Testis (tissue), 3 donors: ENCODE measurements around the gene VWA1. TPM values are rescaled to one million over a fixed set of nuclear protein-coding genes. Genes with fewer than 3 reads are reported as not detected.

Experiments used
- DNase-seq: peaks from one replicate; pipeline ENCODE4 v3.0.0-alpha.2; 2019
- H3K27ac ChIP-seq, 2 donors: fragments of 200-600 bp; sonication (generic); one replicate each; pipeline ENCODE4 v1.5.1; 2019
- H3K27me3 ChIP-seq: fragments of 200-600 bp; sonication (generic); one replicate; pipeline ENCODE4 v1.5.1; 2019
- H3K36me3 ChIP-seq: fragments of 200-600 bp; sonication (generic); one replicate; pipeline ENCODE4 v1.5.1; 2017; ENCODE audit warnings: low read depth; ENCODE audit errors: missing control alignments
- H3K4me1 ChIP-seq: fragments of 200-600 bp; sonication (generic); one replicate; pipeline ENCODE4 v1.5.1; 2019
- H3K4me3 ChIP-seq, 2 donors: fragments of 200-600 bp; sonication (generic); one replicate each; pipeline ENCODE4 v1.5.1; 2017 to 2019
- H3K9me3 ChIP-seq: fragments of 200-600 bp; sonication (generic); one replicate; pipeline ENCODE4 v1.5.1; 2017
- CTCF ChIP-seq, 3 experiments: fragments of 450-650 bp in 2 of 3; fragments of 200-600 bp in 1 of 3; sonication (generic) in 1 of 3; IDR thresholded peaks; one replicate each; pipeline ENCODE4 v1.5.1; 2016 to 2019; ENCODE audit warnings: antibody characterized with exemption in 3 of 3, mild to moderate bottlenecking in 2 of 3, moderate library complexity in 1 of 3
- POLR2A ChIP-seq: fragments of 450-650 bp; IDR thresholded peaks from one replicate; pipeline ENCODE4 v1.6.1; 2017; ENCODE audit warnings: antibody characterized with exemption, mild to moderate bottlenecking, moderate library complexity
- WGBS, 2 donors: methylation state at CpG; one replicate each; pipeline ENCODE4 v1.1.5; 2018; 5-methylcytosine and 5-hydroxymethylcytosine counted together
- intact Hi-C: fragments of 100-400 bp; cut with DNase I; formaldehyde crosslinking; loops from one replicate; pipeline ENCODE4 v1.15.1; 2023; ENCODE audit warnings: low total_unique reads
- polyA plus RNA-seq: library from polyadenylated mRNA; stranded (reverse); fragments of 350-450 nt; fragmentation: Illumina TruSeq; extraction: RNeasy Lipid Tissue Mini Kit (QIAGEN cat#74804); gene quantifications from one replicate; pipeline ENCODE4 v1.2.3, GENCODE V29; 2014; ENCODE audit warnings: low read depth, low replicate concordance; ENCODE audit not compliant: insufficient read depth
- total RNA-seq, 2 donors: library from RNA; depleted of rRNA; stranded (reverse); fragments of >200 nt; gene quantifications; one replicate each; pipeline ENCODE4 v1.2.3, GENCODE V29; 2016

VWA1 gene
- total and polyA plus RNA-seq, 3 donors from 2014 or later: 46.6 to 90.6 (median 64.0) TPM

GRCh38 chr1:1390675-1391074 lies 44.8 kb upstream of the VWA1 start:
- 85 to 94% methylated on average over 12 of the region's 12 CpGs for WGBS, 2 donors
- H3K36me3 ChIP-seq: no peaks in the 10 kb centered on the region
- H3K4me1 ChIP-seq: no peaks in the 10 kb centered on the region
- H3K27ac ChIP-seq: no peak overlapping the region
- H3K9me3 ChIP-seq: no peaks in the 10 kb centered on the region
- TF ChIP-seq POLR2A: no peak
- TF ChIP-seq CTCF (IDR thresholded peaks at IDR 0.05): no peak
- intact Hi-C loops: no loop called here
- no peak overlapping the region for H3K4me3 ChIP-seq
- no peaks in the 10 kb centered on the region for H3K27me3 ChIP-seq
- DNase-seq: no peak

- H3K9me3 ChIP-seq: no peaks in the 10 kb centered on the region
- H3K36me3 ChIP-seq: no peaks in the 10 kb centered on the region
- intact Hi-C loops: no loop called here
- H3K27ac ChIP-seq: no peak overlapping the region
- 81 to 88% methylated on average over 12 of the region's 12 CpGs for WGBS, 2 donors
- TF ChIP-seq POLR2A (no peak), CTCF (IDR thresholded peaks at IDR 0.05) (no peak)
- no peak overlapping the region for H3K4me3 ChIP-seq
- no peaks in the 10 kb centered on the region for H3K4me1 ChIP-seq
- no peak for DNase-seq
- no peaks in the 10 kb centered on the region for H3K27me3 ChIP-seq
These were observed 44.3 kb upstream of the VWA1 start for GRCh38 chr1:1391225-1391624.

GRCh38 chr1:1393014-1393413 lies 42.5 kb upstream of the VWA1 start:
- no peaks in the 10 kb centered on the region for H3K9me3 ChIP-seq
- no peaks in the 10 kb centered on the region for H3K27me3 ChIP-seq
- DNase-seq: no peak
- H3K4me3 ChIP-seq: no peak overlapping the region
- H3K27ac ChIP-seq: no peak overlapping the region
- H3K4me1 ChIP-seq: peaks cover 7% of the 10 kb centered on the region
- intact Hi-C loops: no loop called here
- TF ChIP-seq CTCF (IDR thresholded peaks at IDR 0.05): no peak
- TF ChIP-seq POLR2A: no peak
- no peaks in the 10 kb centered on the region for H3K36me3 ChIP-seq
- 79 to 93% methylated on average over 4 of the region's 4 CpGs for WGBS, 2 donors

- 89 to 93% methylated on average over 11 of the region's 11 CpGs for WGBS, 2 donors
- H3K27ac ChIP-seq: no peak overlapping the region
- no peak for TF ChIP-seq POLR2A
- no peak for TF ChIP-seq CTCF (IDR thresholded peaks at IDR 0.05)
- H3K27me3 ChIP-seq: no peaks in the 10 kb centered on the region
- no peaks in the 10 kb centered on the region for H3K9me3 ChIP-seq
- DNase-seq: no peak
- H3K4me1 ChIP-seq: peaks cover 11% of the 10 kb centered on the region
- no peaks in the 10 kb centered on the region for H3K36me3 ChIP-seq
- intact Hi-C loops: no loop called here
- H3K4me3 ChIP-seq: no peak overlapping the region
These were observed 42.1 kb upstream of the VWA1 start for GRCh38 chr1:1393428-1393827.

GRCh38 chr1:1394116-1394515 lies 41.4 kb upstream of the VWA1 start:
- Histone ChIP-seq H3K4me3 (no peak overlapping the region), H3K4me1 (peaks cover 11% of the 10 kb centered on the region), H3K9me3 (no peaks in the 10 kb centered on the region), H3K36me3 (no peaks in the 10 kb centered on the region), H3K27me3 (no peaks in the 10 kb centered on the region), H3K27ac (no peak overlapping the region)
- no peak for DNase-seq
- 91 to 96% methylated on average over 7 of the region's 7 CpGs for WGBS, 2 donors
- TF ChIP-seq CTCF (IDR thresholded peaks at IDR 0.05) (no peak), POLR2A (no peak)
- intact Hi-C loops: no loop called here
